Aorta (tissue), 5 donors: ENCODE measurements around the gene SNX24. TPM values are rescaled to one million over a fixed set of nuclear protein-coding genes. Genes with fewer than 3 reads are reported as not detected.

Experiments
- ATAC-seq: fragments of 200-7000 bp; cut with Tn5 transposase; one replicate; pipeline ENCODE4 v1.9.1; 2022; ENCODE audit warnings: moderate library complexity; ENCODE audit not compliant: low FRiP score
- DNase-seq, 2 donors: peaks; one replicate each; pipeline ENCODE4 v3.0.0-alpha.2; 2020
- H3K27ac ChIP-seq, 2 donors: one replicate each; pipeline ENCODE4 v1.5.1; 2013; ENCODE audit warnings: low read length in 2 of 2, mild to moderate bottlenecking in 2 of 2, moderate library complexity in 2 of 2, control low read depth in 1 of 2, inconsistent platforms in 1 of 2, low read depth in 1 of 2
- H3K27me3 ChIP-seq, 2 donors: one replicate each; pipeline ENCODE4 v1.6.1; 2013; ENCODE audit warnings: control low read depth in 1 of 2, low read length in 1 of 2, mild to moderate bottlenecking in 1 of 2, moderate library complexity in 1 of 2; ENCODE audit not compliant: insufficient read depth in 2 of 2, control insufficient read depth in 1 of 2
- H3K36me3 ChIP-seq, 2 donors: one replicate each; pipeline ENCODE4 v1.6.1; 2013; ENCODE audit warnings: control low read depth in 1 of 2, low read length in 1 of 2, mild to moderate bottlenecking in 1 of 2; ENCODE audit not compliant: insufficient read depth in 2 of 2, control insufficient read depth in 1 of 2
- H3K4me1 ChIP-seq, 2 donors: one replicate each; pipeline ENCODE4 v1.6.1; 2013; ENCODE audit warnings: low read length in 2 of 2, control low read depth in 1 of 2, mild to moderate bottlenecking in 1 of 2, moderate library complexity in 1 of 2; ENCODE audit not compliant: insufficient read depth in 2 of 2, control insufficient read depth in 1 of 2
- H3K4me3 ChIP-seq, 2 donors: one replicate each; pipeline ENCODE4 v1.5.1; 2013; ENCODE audit warnings: low read length in 2 of 2, control low read depth in 1 of 2, mild to moderate bottlenecking in 1 of 2
- H3K9me3 ChIP-seq: one replicate; pipeline ENCODE4 v1.6.1; 2013; ENCODE audit warnings: mild to moderate bottlenecking, low read length; ENCODE audit not compliant: control insufficient read depth
- WGBS, 2 donors: extraction: QIAGEN DNeasy Blood & Tissue Kit; methylation state at CpG; one replicate each; pipeline ENCODE4 v1.1.7; 2013; 5-methylcytosine and 5-hydroxymethylcytosine counted together
- intact Hi-C, 2 donors: fragments of 100-400 bp; cut with DNase I; formaldehyde crosslinking; loops; one replicate each; pipeline versions ENCODE4 v1.14.2 to v1.15.0; 2022
- polyA plus RNA-seq, 2 donors: library from polyadenylated mRNA; stranded (reverse); fragments of 200-250 nt; gene quantifications; one replicate each; pipeline ENCODE4 v1.2.3, GENCODE V29; 2013
- total RNA-seq, 2 donors: library from RNA; stranded (reverse); fragmentation: NEBNext Ultra II Directional; extraction: Animal tissue kit (Norgen Biotek cat#: 25700); gene quantifications; one replicate each; pipeline ENCODE4 v1.2.1, GENCODE V29; 2021
- donor health status: healthy with polysubstance abuse.
- donor health status: Bipolar disorder and iron deficiency.
- donor health status: DM: no; HTN: no; CAD: no.
- donor health status: DM: no; HTN: no; CAD: no.
- donor health status: DM: yes; HTN: yes; CAD: no.

The SNX24 gene
- total and polyA plus RNA-seq, 4 donors = 12.0 to 21.0 (median 16.9) TPM

DNA sequence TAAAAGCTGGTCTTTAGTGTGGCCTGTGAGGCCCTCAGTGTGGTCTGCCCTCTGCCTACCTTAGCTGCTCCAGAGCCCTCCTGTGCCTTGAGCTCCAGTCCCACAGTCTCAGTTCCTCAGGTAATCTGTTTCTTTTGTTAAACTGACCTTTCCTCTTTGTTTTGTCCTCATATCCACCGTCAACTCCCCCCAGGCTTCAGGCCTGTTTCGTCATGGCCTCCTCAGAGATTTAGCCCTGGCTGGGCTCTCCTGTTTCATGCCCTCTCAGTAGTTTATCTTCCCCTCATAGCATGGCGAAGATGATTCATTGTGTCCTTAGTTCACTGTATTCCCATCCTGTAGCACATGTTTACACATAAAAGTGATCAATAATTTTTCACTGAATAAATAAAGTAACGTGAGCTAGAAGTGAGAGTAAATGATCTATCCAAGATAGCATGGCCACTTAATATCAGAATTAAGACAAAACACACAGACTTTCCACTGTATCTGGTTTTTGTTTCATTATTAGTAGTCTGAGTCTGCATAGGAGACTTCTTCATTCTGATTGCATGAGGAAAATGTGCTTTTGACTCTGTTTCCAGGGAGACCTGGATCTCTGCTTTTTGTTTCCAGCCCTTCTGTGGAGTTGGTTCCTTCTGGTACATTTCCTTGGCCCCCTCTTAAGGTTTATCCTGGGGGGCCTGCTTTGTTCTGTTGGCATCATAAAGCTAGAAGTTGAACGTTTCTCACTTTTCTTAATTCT is 70.5 kb downstream of the SNX24 start:
- Histone ChIP-seq H3K4me3 (no peak overlapping the region), H3K4me1 (peaks cover 0 to 7% of the 10 kb centered on the region in 2 donors), H3K9me3 (no peaks in the 10 kb centered on the region), H3K27me3 (no peaks in the 10 kb centered on the region), H3K27ac (no peak overlapping the region), H3K36me3 (no peaks in the 10 kb centered on the region)
- WGBS, 2 donors = 62 to 66% methylated on average over 5 of the region's 5 CpGs
- intact Hi-C loops = no loop called here
- no peak for ATAC-seq
- no peak for DNase-seq

DNA sequence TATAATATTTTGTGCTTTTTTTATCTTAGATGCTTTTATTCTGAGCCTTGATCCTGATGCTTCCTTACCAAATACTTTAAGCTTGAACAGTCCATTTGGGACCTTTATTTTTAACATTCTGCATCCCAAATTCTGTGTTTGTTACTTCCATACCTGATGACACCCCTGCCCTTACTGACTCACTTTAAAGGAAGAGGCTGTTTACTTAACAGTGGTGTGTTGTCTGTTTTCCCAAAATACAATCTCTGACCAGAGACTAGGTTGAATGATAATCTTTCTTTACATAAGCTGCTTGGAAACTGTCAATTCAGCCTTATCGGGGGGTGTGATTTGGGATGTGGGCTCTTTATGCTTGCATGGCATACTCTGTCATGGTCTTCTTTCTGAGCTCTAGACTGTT is 71.1 kb downstream of the SNX24 start:
- Histone ChIP-seq H3K36me3 (no peaks in the 10 kb centered on the region), H3K4me3 (no peak overlapping the region), H3K4me1 (peaks cover 0 to 7% of the 10 kb centered on the region in 2 donors), H3K27me3 (no peaks in the 10 kb centered on the region), H3K27ac (no peak overlapping the region), H3K9me3 (no peaks in the 10 kb centered on the region)
- WGBS, 2 donors = 87 to 96% methylated on average over 1 of the region's 1 CpG
- DNase-seq (no peak), ATAC-seq (no peak)
- intact Hi-C loops = no loop called here

DNA sequence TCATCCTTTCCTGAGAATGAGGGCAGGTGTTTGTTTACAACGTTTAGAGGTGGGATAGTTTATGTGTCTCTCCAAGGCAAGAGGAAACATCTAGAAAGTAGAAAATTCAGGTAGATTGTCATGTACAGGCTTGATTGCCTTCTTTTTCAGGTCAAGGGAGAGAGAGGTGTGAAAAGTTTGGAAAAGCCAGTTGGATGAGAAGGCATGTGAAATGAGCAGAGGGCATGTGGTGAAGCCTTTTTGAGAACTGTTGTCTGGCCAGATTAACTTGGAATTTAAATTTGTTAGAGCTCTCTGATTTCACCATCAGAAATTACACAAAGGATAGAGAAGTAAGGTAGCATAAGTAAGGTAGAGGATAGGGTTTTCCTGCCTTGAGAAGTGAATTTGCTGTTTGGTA is 74.6 kb downstream of the SNX24 start:
- no peaks in the 10 kb centered on the region for H3K9me3 ChIP-seq
- ATAC-seq (no peak), DNase-seq (no peak)
- no peak overlapping the region for H3K4me3 ChIP-seq
- H3K27ac ChIP-seq = no peak overlapping the region
- peaks cover 0 to 7% of the 10 kb centered on the region in 2 donors for H3K4me1 ChIP-seq
- peaks cover 0 to 2% of the 10 kb centered on the region in 2 donors for H3K36me3 ChIP-seq
- intact Hi-C loops = no loop called here
- no peaks in the 10 kb centered on the region for H3K27me3 ChIP-seq
- WGBS, 2 donors = 86 to 91% methylated on average over 1 of the region's 1 CpG

DNA sequence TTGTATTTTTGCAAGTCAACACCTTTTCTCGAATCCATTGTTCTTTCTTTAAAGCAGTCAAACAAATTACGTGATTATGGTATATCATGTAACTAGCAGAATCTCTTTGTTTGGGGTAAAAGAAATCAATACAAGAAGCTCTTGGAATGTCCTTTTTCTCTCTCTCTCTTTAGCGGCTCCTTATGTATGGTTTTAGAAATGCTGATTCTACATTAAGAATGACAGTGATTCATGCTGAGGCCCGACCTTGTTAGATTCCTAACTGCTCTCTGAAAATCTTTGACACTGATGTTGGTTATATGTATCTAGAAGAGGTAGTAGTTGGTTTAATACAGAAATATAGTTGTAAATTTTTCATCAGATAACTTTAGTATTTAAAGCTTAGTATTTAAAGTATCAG is 76.4 kb downstream of the SNX24 start:
- Histone ChIP-seq H3K27ac (no peak overlapping the region), H3K36me3 (peaks cover 0 to 2% of the 10 kb centered on the region in 2 donors), H3K4me3 (no peak overlapping the region), H3K27me3 (no peaks in the 10 kb centered on the region), H3K9me3 (no peaks in the 10 kb centered on the region), H3K4me1 (no peaks in the 10 kb centered on the region)
- no peak for ATAC-seq
- no peak for DNase-seq
- intact Hi-C loops = no loop called here
- WGBS, 2 donors = 92 to 93% methylated on average over 4 of the region's 4 CpGs

DNA sequence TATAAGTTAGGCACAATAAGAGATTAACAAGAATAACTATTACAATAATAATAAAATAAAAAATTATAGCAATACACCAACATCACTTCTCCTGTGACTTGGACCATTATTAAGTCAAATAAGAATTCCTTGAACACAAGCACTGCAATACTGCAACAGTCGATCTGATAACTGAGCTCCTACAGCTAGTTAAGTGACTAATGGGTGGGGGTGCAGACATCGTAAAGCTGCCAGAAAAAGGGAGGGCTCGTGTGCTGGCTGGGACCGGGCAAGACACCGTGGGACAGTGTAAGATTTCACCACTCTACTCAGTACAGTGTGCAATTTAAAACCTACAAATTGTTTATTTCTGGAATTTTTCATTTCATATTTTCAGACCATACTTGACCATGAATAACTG is 78.8 kb downstream of the SNX24 start:
- Histone ChIP-seq H3K27ac (no peak overlapping the region), H3K4me1 (no peaks in the 10 kb centered on the region), H3K4me3 (no peak overlapping the region), H3K27me3 (no peaks in the 10 kb centered on the region), H3K36me3 (peaks cover 0 to 2% of the 10 kb centered on the region in 2 donors), H3K9me3 (no peaks in the 10 kb centered on the region)
- 57 to 72% methylated on average over 5 of the region's 5 CpGs for WGBS, 2 donors
- ATAC-seq = no peak
- intact Hi-C loops = no loop called here
- peak in 1 of 2 donors; percentile 44 for DNase-seq

DNA sequence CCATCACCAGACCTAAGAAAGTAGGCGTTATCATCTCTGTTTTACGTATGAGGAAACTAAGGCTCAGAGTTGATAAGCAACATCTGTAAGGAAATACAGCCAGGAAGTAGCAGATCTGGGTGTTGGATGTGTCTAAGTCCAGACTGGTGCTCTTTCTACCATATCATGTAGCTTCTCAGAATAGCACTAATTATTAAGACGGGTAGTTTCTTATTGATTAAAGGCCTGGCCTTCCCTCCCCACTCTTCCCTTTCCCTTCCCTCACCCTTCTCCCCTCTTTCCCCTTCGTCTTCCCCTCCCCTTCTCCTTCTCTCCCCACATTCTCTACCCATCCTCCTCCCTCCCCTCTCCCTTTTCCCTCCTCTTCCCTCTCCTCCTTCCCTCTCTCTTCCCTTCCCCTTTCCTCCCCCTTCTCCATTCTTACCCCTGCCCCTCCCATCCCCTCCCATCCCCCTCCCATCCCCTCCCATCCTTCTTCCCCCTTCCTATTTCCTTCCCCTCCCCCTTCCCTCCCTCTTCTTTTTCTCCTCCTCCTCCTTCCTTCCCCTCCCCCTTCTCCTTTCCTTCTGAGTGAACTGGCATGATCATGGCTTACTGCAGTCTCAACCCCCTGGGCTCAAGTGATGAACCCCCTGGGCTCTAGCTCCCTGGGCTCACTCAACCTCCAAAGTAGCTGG is 79.4 kb downstream of the SNX24 start:
- Histone ChIP-seq H3K27ac (no peak overlapping the region), H3K36me3 (peaks cover 0 to 2% of the 10 kb centered on the region in 2 donors), H3K27me3 (no peaks in the 10 kb centered on the region), H3K9me3 (no peaks in the 10 kb centered on the region), H3K4me1 (no peaks in the 10 kb centered on the region), H3K4me3 (no peak overlapping the region)
- WGBS, 2 donors = 94 to 95% methylated on average over 4 of the region's 4 CpGs
- DNase-seq (no peak), ATAC-seq (no peak)
- intact Hi-C loops = no loop called here

DNA sequence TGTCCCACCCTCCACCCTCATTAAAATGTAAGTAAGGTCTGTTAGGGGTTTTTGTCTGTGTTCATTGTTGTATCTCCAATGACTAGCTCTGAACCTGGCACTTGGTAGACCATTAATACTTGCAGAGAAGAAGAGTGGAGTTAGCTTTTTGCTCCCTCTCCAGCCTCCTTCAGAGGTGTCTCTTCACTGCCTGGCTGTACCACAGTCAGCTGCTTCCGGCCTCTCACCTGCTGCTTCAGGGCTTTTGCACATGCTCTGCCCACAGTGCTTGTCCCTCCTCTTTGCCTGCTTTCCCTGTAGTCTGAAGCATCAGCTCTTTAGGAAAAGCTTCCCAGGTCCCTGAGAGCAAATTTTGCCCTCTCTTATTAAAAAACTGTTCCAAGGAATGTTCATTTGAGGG is 83.6 kb downstream of the SNX24 start:
- intact Hi-C loops = no loop called here
- ATAC-seq (no peak), DNase-seq (no peak)
- Histone ChIP-seq H3K4me1 (peaks cover 0 to 2% of the 10 kb centered on the region in 2 donors), H3K36me3 (no peaks in the 10 kb centered on the region), H3K9me3 (no peaks in the 10 kb centered on the region), H3K4me3 (no peak overlapping the region), H3K27me3 (no peaks in the 10 kb centered on the region), H3K27ac (no peak overlapping the region)
- 95 to 99% methylated on average over 1 of the region's 1 CpG for WGBS, 2 donors

DNA sequence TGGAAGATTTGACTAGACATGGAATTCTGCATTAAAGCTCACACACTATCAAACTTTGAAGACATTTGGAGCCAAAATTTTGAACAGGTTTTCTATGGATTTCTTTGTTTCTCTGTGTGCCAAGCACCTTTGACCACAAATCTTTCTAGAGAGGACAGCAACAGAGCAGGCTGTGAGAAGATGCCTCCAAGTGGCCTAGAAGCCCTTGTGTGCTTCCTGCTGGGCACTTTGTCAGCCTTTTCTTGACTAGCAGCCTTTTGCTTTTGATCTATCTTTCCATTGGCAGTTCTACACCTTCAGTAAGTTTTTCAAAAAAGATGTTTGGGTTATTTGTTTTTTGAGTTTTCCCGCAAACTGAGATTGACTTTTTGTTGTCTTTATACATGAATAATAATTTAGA is 84.6 kb downstream of the SNX24 start:
- ATAC-seq (no peak), DNase-seq (no peak)
- Histone ChIP-seq H3K36me3 (no peaks in the 10 kb centered on the region), H3K9me3 (no peaks in the 10 kb centered on the region), H3K4me3 (no peak overlapping the region), H3K27ac (no peak overlapping the region), H3K4me1 (peaks cover 0 to 5% of the 10 kb centered on the region in 2 donors), H3K27me3 (no peaks in the 10 kb centered on the region)
- WGBS, 2 donors = 93 to 100% methylated on average over 1 of the region's 1 CpG
- intact Hi-C loops = no loop called here

DNA sequence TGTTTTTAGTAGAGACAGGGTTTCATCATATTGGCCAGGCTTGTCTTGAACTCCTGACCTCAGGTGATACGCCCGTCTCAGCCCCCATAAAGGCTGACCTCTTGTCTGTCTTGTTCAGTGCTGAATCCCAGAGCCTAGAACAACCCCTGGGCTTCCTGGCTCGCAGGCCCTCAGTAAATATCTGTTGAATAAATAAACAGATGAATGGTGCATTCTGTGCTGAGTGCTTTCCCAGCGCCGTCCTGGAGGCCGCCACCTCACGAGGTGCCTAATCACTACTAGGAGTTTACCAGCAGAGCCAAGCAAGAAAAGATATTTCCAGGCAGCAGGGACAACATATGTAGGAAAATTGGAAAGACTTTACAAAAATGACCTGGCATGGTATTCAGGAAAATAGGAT is 88.5 kb downstream of the SNX24 start:
- WGBS, 2 donors = 86 to 91% methylated on average over 7 of the region's 7 CpGs
- intact Hi-C loops = no loop called here
- Histone ChIP-seq H3K9me3 (no peaks in the 10 kb centered on the region), H3K4me3 (no peak overlapping the region), H3K4me1 (peaks cover 0 to 8% of the 10 kb centered on the region in 2 donors), H3K27ac (no peak overlapping the region), H3K36me3 (no peaks in the 10 kb centered on the region), H3K27me3 (no peaks in the 10 kb centered on the region)
- ATAC-seq = no peak
- DNase-seq = no peak
